ENCODE data around the gene KCNF1.

KCNF1 gene

GRCh38 chr2:10905006-10905861, 6.5 kb upstream of the KCNF1 start:
- DNase-seq (ENCODE audit: low read depth), result no peak

GRCh38 chr2:10905862-10906143, 5.9 kb upstream of the KCNF1 start:
- no peak for DNase-seq (ENCODE audit: low read depth)

GRCh38 chr2:10906926-10907625, 4.7 kb upstream of the KCNF1 start:
- no peak for DNase-seq (ENCODE audit: low read depth)

GRCh38 chr2:10908195-10908594, 3.5 kb upstream of the KCNF1 start:
- no peak for DNase-seq (ENCODE audit: low read depth)

- DNase-seq (ENCODE audit: low read depth), result no peak
These were observed 2.4 kb upstream of the KCNF1 start for GRCh38 chr2:10909050-10909995.

- no peak for DNase-seq (ENCODE audit: low read depth)
These were observed 1.8 kb upstream of the KCNF1 start for GRCh38 chr2:10909996-10910341.

GRCh38 chr2:10910625-10911024, 1.1 kb upstream of the KCNF1 start:
- DNase-seq (ENCODE audit: low read depth), result no peak

GRCh38 chr2:10912076-10912731, 470 bp downstream of the KCNF1 start:
- DNase-seq (ENCODE audit: low read depth), result no peak

- no peak for DNase-seq (ENCODE audit: low read depth)
These were observed 1.2 kb downstream of the KCNF1 start for GRCh38 chr2:10912796-10913455.

GRCh38 chr2:10913501-10914271, 2.0 kb downstream of the KCNF1 start:
- DNase-seq (ENCODE audit: low read depth), result no peak

GRCh38 chr2:10914272-10914693, 2.5 kb downstream of the KCNF1 start:
- no peak for DNase-seq (ENCODE audit: low read depth)

- no peak for DNase-seq (ENCODE audit: low read depth)
These were observed 3.5 kb downstream of the KCNF1 start for GRCh38 chr2:10915236-10915635.

GRCh38 chr2:10915731-10916276, 4.1 kb downstream of the KCNF1 start:
- DNase-seq (ENCODE audit: low read depth), result no peak

- DNase-seq (ENCODE audit: low read depth), result no peak
These were observed 5.2 kb downstream of the KCNF1 start for GRCh38 chr2:10916953-10917352.

- DNase-seq (ENCODE audit: low read depth), result no peak
These were observed 6.2 kb downstream of the KCNF1 start for GRCh38 chr2:10917927-10918326.

GRCh38 chr2:10918661-10919409, 7.1 kb downstream of the KCNF1 start:
- DNase-seq (ENCODE audit: low read depth), result no peak

GRCh38 chr2:10919410-10919770, 7.7 kb downstream of the KCNF1 start:
- no peak for DNase-seq (ENCODE audit: low read depth)

- DNase-seq (ENCODE audit: low read depth), result no peak
These were observed 8.3 kb downstream of the KCNF1 start for GRCh38 chr2:10919771-10920621.
